DND-41 (cell line): ENCODE measurements around the gene R3HCC1L.

Source experiments
- CTCF ChIP-seq: IDR thresholded peaks from 2 replicates; pipeline ENCODE4 v1.5.1; 2012; ENCODE audit warnings: borderline replicate concordance, low read length, moderate library complexity, mild to moderate bottlenecking; ENCODE audit not compliant: poor library complexity, severe bottlenecking; ENCODE audit errors: extremely low read depth
- EZH2 ChIP-seq: IDR thresholded peaks from 3 replicates; pipeline ENCODE4 v1.6.1; 2012; ENCODE audit warnings: borderline replicate concordance, low read depth, mild to moderate bottlenecking, moderate library complexity, low read length, inconsistent platforms; ENCODE audit not compliant: severe bottlenecking

GRCh38 chr10:98149858-98150257, 15.4 kb downstream of the R3HCC1L start:
- TF ChIP-seq CTCF (no peak), EZH2 (no peak)
